Fibroblast of mammary gland (primary cell): ENCODE measurements around the gene ATP1A2.
A peak's percentile ranks its signal among the peaks of the same experiment; 100 is the strongest.

ENCODE experiments used
- DNase-seq: peaks from one replicate; pipeline ENCODE4 v3.0.0-alpha.2; 2010; ENCODE audit warnings: low read depth
- H3K4me3 ChIP-seq: 2 replicates; pipeline ENCODE4 v1.5.1; 2011; ENCODE audit warnings: low read depth, mild to moderate bottlenecking, low read length, moderate library complexity; ENCODE audit not compliant: control insufficient read depth
- TF ChIP-seq, protein P1 (sequence below): conservative IDR thresholded peaks from 2 replicates; pipeline ENCODE4 v1.5.1; 2011; ENCODE audit warnings: low read depth, low read length, inconsistent platforms; ENCODE audit not compliant: control insufficient read depth, insufficient read depth

ATP1A2 gene

DNA sequence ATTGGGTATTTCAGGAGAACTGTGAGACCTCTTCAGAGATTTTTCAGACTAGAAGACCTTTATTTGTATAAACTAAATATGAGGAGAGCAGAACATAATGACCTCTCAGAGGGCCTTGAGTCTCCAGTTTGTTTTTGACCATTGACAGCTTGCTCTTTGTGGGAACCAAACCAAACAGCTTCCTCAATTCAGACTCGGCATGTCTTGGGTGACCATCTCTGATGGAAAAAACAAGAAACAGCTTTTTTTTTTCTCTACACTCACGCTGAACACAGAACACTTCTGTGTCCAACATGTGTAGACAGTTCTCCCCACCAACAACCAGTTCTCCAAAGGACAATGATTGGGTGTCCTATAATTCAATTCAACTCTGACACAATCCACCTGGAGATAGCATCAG, 47.4 kb downstream of the ATP1A2 start:
- no peak overlapping the region for H3K4me3 ChIP-seq
- no peak for DNase-seq
- TF ChIP-seq, protein P1, sequence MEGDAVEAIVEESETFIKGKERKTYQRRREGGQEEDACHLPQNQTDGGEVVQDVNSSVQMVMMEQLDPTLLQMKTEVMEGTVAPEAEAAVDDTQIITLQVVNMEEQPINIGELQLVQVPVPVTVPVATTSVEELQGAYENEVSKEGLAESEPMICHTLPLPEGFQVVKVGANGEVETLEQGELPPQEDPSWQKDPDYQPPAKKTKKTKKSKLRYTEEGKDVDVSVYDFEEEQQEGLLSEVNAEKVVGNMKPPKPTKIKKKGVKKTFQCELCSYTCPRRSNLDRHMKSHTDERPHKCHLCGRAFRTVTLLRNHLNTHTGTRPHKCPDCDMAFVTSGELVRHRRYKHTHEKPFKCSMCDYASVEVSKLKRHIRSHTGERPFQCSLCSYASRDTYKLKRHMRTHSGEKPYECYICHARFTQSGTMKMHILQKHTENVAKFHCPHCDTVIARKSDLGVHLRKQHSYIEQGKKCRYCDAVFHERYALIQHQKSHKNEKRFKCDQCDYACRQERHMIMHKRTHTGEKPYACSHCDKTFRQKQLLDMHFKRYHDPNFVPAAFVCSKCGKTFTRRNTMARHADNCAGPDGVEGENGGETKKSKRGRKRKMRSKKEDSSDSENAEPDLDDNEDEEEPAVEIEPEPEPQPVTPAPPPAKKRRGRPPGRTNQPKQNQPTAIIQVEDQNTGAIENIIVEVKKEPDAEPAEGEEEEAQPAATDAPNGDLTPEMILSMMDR = no peak

GRCh38 chr1:160163615-160164014, 48.1 kb downstream of the ATP1A2 start:
- H3K4me3 ChIP-seq = no peak overlapping the region
- DNase-seq = no peak
- TF ChIP-seq, protein P1 = peak; percentile 15

- DNase-seq = no peak
- TF ChIP-seq, protein P1 = no peak
- no peak overlapping the region for H3K4me3 ChIP-seq
Observed at GRCh38 chr1:160164121-160164520, 48.6 kb downstream of the ATP1A2 start.

DNA sequence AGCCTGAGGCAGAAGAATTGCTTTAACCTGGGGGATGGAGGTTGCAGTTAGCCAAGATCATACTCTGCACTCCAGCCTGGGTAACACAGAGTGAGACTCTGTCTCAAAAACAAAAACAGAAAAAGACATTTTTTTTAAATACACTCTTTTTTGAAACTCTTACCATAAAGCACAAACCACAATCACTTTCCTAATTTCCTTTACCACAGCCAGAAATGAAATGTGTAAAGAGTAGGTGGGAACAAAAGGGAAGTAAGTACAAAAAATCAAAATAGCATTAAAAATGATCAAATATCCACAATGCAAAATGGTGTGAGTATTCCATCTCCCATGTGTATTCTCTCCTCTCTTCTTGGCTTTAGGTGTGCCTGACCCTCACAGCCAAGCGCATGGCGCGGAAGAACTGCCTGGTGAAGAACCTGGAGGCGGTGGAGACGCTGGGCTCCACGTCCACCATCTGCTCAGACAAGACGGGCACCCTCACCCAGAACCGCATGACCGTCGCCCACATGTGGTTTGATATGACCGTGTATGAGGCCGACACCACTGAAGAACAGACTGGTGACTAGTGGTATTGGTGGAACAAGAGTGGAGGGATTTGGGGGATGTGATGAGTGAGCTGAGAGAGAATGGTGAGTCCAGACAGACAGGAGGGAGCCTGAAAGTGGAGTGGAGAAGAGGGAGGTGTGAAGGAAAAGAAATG, 50.8 kb downstream of the ATP1A2 start:
- DNase-seq = no peak
- TF ChIP-seq, protein P1 = no peak
- H3K4me3 ChIP-seq = no peak overlapping the region

DNA sequence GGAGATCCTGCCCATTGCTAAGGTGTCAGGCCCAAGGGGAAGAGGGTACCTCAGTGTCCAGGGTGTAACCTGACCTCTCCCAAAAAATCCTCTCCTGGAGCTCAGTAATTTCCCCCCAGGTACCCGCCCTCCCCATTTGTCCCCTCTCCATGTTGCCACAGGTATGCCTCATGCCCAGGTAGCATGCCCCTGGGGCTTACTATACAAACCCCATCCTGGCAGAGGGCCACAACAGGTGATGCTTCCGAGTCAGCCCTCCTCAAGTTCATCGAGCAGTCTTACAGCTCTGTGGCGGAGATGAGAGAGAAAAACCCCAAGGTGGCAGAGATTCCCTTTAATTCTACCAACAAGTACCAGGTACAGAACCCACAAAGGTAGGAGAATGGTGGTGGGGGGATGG, 51.5 kb downstream of the ATP1A2 start:
- no peak overlapping the region for H3K4me3 ChIP-seq
- TF ChIP-seq, protein P1 = no peak
- no peak for DNase-seq

- TF ChIP-seq, protein P1 = no peak
- H3K4me3 ChIP-seq = no peak overlapping the region
- DNase-seq = no peak
Observed at GRCh38 chr1:160167580-160167979, 52.0 kb downstream of the ATP1A2 start.
